Measurements from ENCODE around the gene TLR4. TPM values are rescaled to one million over a fixed set of nuclear protein-coding genes. Genes with fewer than 3 reads are reported as not detected.
A peak's percentile ranks its signal among the peaks of the same experiment; 100 is the strongest.

Gene TLR4
- total and polyA plus RNA-seq, 10 of the 15 experiments (the other 5 are each of a cell fraction or from before 2014, with no cell fraction given), result 0.03 to 0.50 (median 0.16) TPM

- TF ChIP-seq USF2 (IDR thresholded peaks at IDR 0.05; ENCODE audit: borderline replicate concordance, low read depth, low read length), result no peak
- TF ChIP-seq POLR2A (IDR thresholded peaks at IDR 0.05; ENCODE audit: low read depth, low read length), result no peak
- no peak for TF ChIP-seq ZBED1 (IDR thresholded peaks at IDR 0.05; ENCODE audit: borderline replicate concordance)
- TF ChIP-seq IRF4 (IDR thresholded peaks at IDR 0.05; ENCODE audit: low read depth, low read length), result peak; percentile 82; the same call in 1 of the 2 replicates
- TF ChIP-seq TAF1 (IDR thresholded peaks at IDR 0.05; ENCODE audit: borderline replicate concordance, low read depth, low read length), result no peak
- TF ChIP-seq PAX8 (IDR thresholded peaks at IDR 0.05), result no peak
Measured at GRCh38 chr9:117682955-117683710, 21.1 kb upstream of the TLR4 start (continued).

DNA sequence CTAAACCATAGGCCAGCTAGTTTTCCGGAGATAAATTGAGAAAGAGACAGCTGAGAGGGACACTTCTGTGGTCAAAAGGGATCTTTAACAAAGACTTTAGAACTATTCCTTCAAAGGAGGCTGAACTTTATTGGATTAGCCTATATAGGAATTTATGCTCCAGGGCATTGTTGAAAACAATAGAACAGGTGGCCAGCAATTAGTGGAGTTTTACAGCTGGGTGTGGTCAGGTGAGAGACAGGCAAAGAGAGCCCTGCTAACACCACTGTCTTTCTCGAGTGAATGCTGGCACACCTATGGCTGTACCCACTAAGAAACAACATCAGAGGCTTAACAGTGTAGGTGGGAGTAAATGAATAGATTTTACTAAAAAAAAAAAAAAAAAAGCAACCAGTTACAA is 16.7 kb upstream of the TLR4 start:
- no peak overlapping the region for H3K4me3 ChIP-seq
- FAIRE-seq (no peak), DNase-seq (ENCODE audit: low read depth, low spot score) (no peak), ATAC-seq (no peak)
- H3K4me1 ChIP-seq (ENCODE audit: control insufficient read depth, insufficient read depth, low read length), result no peaks in the 10 kb centered on the region
- H4K20me1 ChIP-seq (ENCODE audit: control insufficient read depth, insufficient read depth), result no peaks in the 10 kb centered on the region
- CTCF ChIA-PET, result no interaction called here
- no peak overlapping the region for H3K9ac ChIP-seq (ENCODE audit: control insufficient read depth, insufficient read depth, low read length)
- in situ Hi-C loops (cut with MboI) (no loop called here), intact Hi-C loops (cut with micrococcal nuclease; ENCODE audit: unreplicated experiment) (no loop called here)
- no peaks in the 10 kb centered on the region for H3K79me2 ChIP-seq (ENCODE audit: control insufficient read depth, insufficient read depth, low read length)
- RAD21 ChIA-PET (ENCODE audit: unreplicated experiment), result no interaction called here
- SMC1A ChIA-PET (ENCODE audit: uncharacterized antibody, unreplicated experiment), result no interaction called here
- no peak overlapping the region for H3K4me2 ChIP-seq (ENCODE audit: control insufficient read depth, insufficient read depth)
- 27% methylated on average over 2 of the region's 2 CpGs for WGBS (ENCODE audit: insufficient coverage, insufficient replicate concordance, low lambda C conversion rate, missing lambda C conversion rate)
- no peak overlapping the region for H3K27ac ChIP-seq (ENCODE audit: control insufficient read depth, insufficient read depth)
- H2AFZ ChIP-seq (ENCODE audit: control insufficient read depth, low read depth, low read length), result no peak overlapping the region
- no peaks in the 10 kb centered on the region for H3K9me3 ChIP-seq (replicated peaks; ENCODE audit: control insufficient read depth, insufficient read depth, low read length)
- POLR2A ChIA-PET, result no interaction called here
- H3K36me3 ChIP-seq (ENCODE audit: control insufficient read depth in 2 of 2, insufficient read depth in 2 of 2, low read length in 1 of 2), result no peaks in the 10 kb centered on the region
- no peaks in the 10 kb centered on the region for H3K27me3 ChIP-seq (replicated peaks in 1 of 2; ENCODE audit: control insufficient read depth in 2 of 2, insufficient read depth in 2 of 2, low read length in 1 of 2)
- no TSS peak for BruUV-seq (replicated peaks)
- TF ChIP-seq ZBED1 (IDR thresholded peaks at IDR 0.05; ENCODE audit: borderline replicate concordance) (no peak), KDM1A (IDR thresholded peaks at IDR 0.05; ENCODE audit: borderline replicate concordance) (no peak), TAF1 (IDR thresholded peaks at IDR 0.05; ENCODE audit: borderline replicate concordance, low read depth, low read length) (no peak), MLLT1 (IDR thresholded peaks at IDR 0.05) (no peak), HDAC6 (IDR thresholded peaks at IDR 0.05; ENCODE audit: unreplicated experiment) (no peak), NFIC (IDR thresholded peaks at IDR 0.05; ENCODE audit: low read depth, low read length) (no peak), RAD51 (IDR thresholded peaks at IDR 0.05) (no peak), BRCA1 (IDR thresholded peaks at IDR 0.05; ENCODE audit: low read depth, low read length) (no peak), HCFC1 (IDR thresholded peaks at IDR 0.05; ENCODE audit: low read length) (no peak), POLR2A (IDR thresholded peaks at IDR 0.05; ENCODE audit: low read depth, low read length) (no peak), GATAD2B (conservative IDR thresholded peaks at IDR 0.05; ENCODE audit: low read depth) (no peak), ATF2 (IDR thresholded peaks at IDR 0.05; ENCODE audit: low read length) (no peak)
- TF ChIP-seq, protein P1, sequence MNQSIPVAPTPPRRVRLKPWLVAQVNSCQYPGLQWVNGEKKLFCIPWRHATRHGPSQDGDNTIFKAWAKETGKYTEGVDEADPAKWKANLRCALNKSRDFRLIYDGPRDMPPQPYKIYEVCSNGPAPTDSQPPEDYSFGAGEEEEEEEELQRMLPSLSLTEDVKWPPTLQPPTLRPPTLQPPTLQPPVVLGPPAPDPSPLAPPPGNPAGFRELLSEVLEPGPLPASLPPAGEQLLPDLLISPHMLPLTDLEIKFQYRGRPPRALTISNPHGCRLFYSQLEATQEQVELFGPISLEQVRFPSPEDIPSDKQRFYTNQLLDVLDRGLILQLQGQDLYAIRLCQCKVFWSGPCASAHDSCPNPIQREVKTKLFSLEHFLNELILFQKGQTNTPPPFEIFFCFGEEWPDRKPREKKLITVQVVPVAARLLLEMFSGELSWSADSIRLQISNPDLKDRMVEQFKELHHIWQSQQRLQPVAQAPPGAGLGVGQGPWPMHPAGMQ (IDR thresholded peaks at IDR 0.05; ENCODE audit: borderline replicate concordance), result no peak
- TF ChIP-seq, protein P2, sequence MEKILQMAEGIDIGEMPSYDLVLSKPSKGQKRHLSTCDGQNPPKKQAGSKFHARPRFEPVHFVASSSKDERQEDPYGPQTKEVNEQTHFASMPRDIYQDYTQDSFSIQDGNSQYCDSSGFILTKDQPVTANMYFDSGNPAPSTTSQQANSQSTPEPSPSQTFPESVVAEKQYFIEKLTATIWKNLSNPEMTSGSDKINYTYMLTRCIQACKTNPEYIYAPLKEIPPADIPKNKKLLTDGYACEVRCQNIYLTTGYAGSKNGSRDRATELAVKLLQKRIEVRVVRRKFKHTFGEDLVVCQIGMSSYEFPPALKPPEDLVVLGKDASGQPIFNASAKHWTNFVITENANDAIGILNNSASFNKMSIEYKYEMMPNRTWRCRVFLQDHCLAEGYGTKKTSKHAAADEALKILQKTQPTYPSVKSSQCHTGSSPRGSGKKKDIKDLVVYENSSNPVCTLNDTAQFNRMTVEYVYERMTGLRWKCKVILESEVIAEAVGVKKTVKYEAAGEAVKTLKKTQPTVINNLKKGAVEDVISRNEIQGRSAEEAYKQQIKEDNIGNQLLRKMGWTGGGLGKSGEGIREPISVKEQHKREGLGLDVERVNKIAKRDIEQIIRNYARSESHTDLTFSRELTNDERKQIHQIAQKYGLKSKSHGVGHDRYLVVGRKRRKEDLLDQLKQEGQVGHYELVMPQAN (conservative IDR thresholded peaks at IDR 0.05), result no peak

All from GM12878 (cell line).